Mesothelial cell of epicardium (in vitro differentiated cells): ENCODE results near the gene FAM241A. TPM values are rescaled to one million over a fixed set of nuclear protein-coding genes. Genes with fewer than 3 reads are reported as not detected.

Experiments used
- DNase-seq, 2 experiments: peaks; one replicate each; pipeline ENCODE4 v3.0.0; 2021; ENCODE audit warnings: low spot score in 2 of 2; ENCODE audit not compliant: unreplicated experiment in 2 of 2
- H3K27ac Mint-ChIP-seq: 2 replicates; pipeline ENCODE4 v1.8.0; 2021; ENCODE audit warnings: mixed read lengths
- H3K27me3 Mint-ChIP-seq: 2 replicates; pipeline ENCODE4 v1.8.0; 2021; ENCODE audit warnings: low read depth, mixed read lengths
- H3K36me3 Mint-ChIP-seq: 2 replicates; pipeline ENCODE4 v1.8.0; 2021; ENCODE audit warnings: mixed read lengths
- H3K4me1 Mint-ChIP-seq: 2 replicates; pipeline ENCODE4 v1.8.0; 2021; ENCODE audit warnings: mixed read lengths
- H3K4me3 Mint-ChIP-seq: 2 replicates; pipeline ENCODE4 v1.8.0; 2021; ENCODE audit warnings: mild to moderate bottlenecking, moderate library complexity, mixed read lengths
- H3K9me3 Mint-ChIP-seq: 2 replicates; pipeline ENCODE4 v1.8.0; 2021; ENCODE audit warnings: mixed read lengths
- CTCF ChIP-seq: fragments of 200-600 bp; sonication (generic); IDR thresholded peaks from one replicate; pipeline ENCODE4 v1.5.0; 2021; ENCODE audit warnings: antibody characterized with exemption; ENCODE audit not compliant: unreplicated experiment
- total RNA-seq: library from RNA; stranded (reverse); gene quantifications from 3 replicates; pipeline ENCODE4 v1.2.1, GENCODE V29; 2021

The FAM241A gene
- total RNA-seq, 1 donor from 2014 or later = 0.20 TPM

- H3K27me3 Mint-ChIP-seq = peaks cover 12% of the 10 kb centered on the region
- H3K27ac Mint-ChIP-seq = no peak overlapping the region
- no peak for TF ChIP-seq CTCF
- H3K4me1 Mint-ChIP-seq = no peaks in the 10 kb centered on the region
- no peak overlapping the region for H3K4me3 Mint-ChIP-seq
- H3K9me3 Mint-ChIP-seq = no peaks in the 10 kb centered on the region
- DNase-seq = no peak
- no peaks in the 10 kb centered on the region for H3K36me3 Mint-ChIP-seq
Observed at GRCh38 chr4:112127803-112128202, 17.5 kb upstream of the FAM241A start.

- Mint-ChIP-seq H3K4me1 (no peaks in the 10 kb centered on the region), H3K27me3 (peaks cover 16% of the 10 kb centered on the region), H3K36me3 (no peaks in the 10 kb centered on the region), H3K27ac (no peak overlapping the region), H3K9me3 (no peaks in the 10 kb centered on the region), H3K4me3 (no peak overlapping the region)
- no peak for DNase-seq
- no peak for TF ChIP-seq CTCF
Observed at GRCh38 chr4:112128452-112128851, 16.8 kb upstream of the FAM241A start.

- no peak overlapping the region for H3K27ac Mint-ChIP-seq
- no peak for DNase-seq
- no peak for TF ChIP-seq CTCF
- no peaks in the 10 kb centered on the region for H3K36me3 Mint-ChIP-seq
- no peak overlapping the region for H3K4me3 Mint-ChIP-seq
- no peaks in the 10 kb centered on the region for H3K4me1 Mint-ChIP-seq
- H3K27me3 Mint-ChIP-seq = peaks cover 13% of the 10 kb centered on the region
- no peaks in the 10 kb centered on the region for H3K9me3 Mint-ChIP-seq
Observed at GRCh38 chr4:112130906-112131305, 14.3 kb upstream of the FAM241A start.

GRCh38 chr4:112136551-112136950 lies 8.7 kb upstream of the FAM241A start:
- TF ChIP-seq CTCF = no peak
- DNase-seq = no peak
- H3K4me1 Mint-ChIP-seq = peaks cover 3% of the 10 kb centered on the region
- H3K27me3 Mint-ChIP-seq = peaks cover 4% of the 10 kb centered on the region
- no peaks in the 10 kb centered on the region for H3K36me3 Mint-ChIP-seq
- H3K27ac Mint-ChIP-seq = no peak overlapping the region
- no peak overlapping the region for H3K4me3 Mint-ChIP-seq
- H3K9me3 Mint-ChIP-seq = no peaks in the 10 kb centered on the region

GRCh38 chr4:112138538-112138937 lies 6.7 kb upstream of the FAM241A start:
- Mint-ChIP-seq H3K4me3 (no peak overlapping the region), H3K27ac (no peak overlapping the region), H3K9me3 (no peaks in the 10 kb centered on the region), H3K36me3 (no peaks in the 10 kb centered on the region), H3K27me3 (no peaks in the 10 kb centered on the region), H3K4me1 (peaks cover 3% of the 10 kb centered on the region)
- no peak for TF ChIP-seq CTCF
- DNase-seq = no peak

GRCh38 chr4:112140536-112140935 lies 4.7 kb upstream of the FAM241A start:
- Mint-ChIP-seq H3K9me3 (no peaks in the 10 kb centered on the region), H3K36me3 (no peaks in the 10 kb centered on the region), H3K4me3 (no peak overlapping the region), H3K27me3 (peaks cover 2% of the 10 kb centered on the region), H3K4me1 (peaks cover 3% of the 10 kb centered on the region), H3K27ac (no peak overlapping the region)
- no peak for TF ChIP-seq CTCF
- no peak for DNase-seq
